ENCODE measurements around the gene XPNPEP3.

The XPNPEP3 gene

DNA sequence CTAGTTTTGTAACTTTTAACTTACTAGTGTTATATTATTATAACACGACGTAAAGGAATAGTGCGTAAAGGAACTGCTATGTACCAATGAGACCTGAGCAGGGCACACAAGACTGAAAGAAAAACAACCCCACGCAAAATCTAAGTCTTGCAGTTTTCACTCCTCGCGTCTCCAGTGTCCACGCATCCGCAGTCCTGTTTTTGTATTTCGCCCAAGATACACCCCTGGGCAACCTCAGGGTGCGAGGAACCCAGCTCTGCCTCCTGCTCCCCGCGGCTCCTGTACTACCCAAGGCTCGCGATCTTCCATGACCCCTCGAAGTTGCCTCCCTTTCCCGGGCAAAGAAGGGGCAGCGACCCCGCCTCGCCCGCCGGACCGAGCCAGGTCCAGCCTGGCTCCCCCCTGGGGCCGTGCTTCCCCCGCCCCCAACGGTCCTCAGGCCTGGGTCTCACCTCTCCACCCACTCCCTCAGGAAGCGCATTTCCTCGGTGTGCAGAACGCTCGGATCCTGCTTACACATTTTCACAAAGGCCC is 902 bp upstream of the XPNPEP3 start (continued):
- TF ChIP-seq, protein P1, sequence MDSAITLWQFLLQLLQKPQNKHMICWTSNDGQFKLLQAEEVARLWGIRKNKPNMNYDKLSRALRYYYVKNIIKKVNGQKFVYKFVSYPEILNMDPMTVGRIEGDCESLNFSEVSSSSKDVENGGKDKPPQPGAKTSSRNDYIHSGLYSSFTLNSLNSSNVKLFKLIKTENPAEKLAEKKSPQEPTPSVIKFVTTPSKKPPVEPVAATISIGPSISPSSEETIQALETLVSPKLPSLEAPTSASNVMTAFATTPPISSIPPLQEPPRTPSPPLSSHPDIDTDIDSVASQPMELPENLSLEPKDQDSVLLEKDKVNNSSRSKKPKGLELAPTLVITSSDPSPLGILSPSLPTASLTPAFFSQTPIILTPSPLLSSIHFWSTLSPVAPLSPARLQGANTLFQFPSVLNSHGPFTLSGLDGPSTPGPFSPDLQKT (IDR thresholded peaks at IDR 0.05; ENCODE audit: borderline replicate concordance, low read depth, low read length), result no peak
- TF ChIP-seq, protein P2, sequence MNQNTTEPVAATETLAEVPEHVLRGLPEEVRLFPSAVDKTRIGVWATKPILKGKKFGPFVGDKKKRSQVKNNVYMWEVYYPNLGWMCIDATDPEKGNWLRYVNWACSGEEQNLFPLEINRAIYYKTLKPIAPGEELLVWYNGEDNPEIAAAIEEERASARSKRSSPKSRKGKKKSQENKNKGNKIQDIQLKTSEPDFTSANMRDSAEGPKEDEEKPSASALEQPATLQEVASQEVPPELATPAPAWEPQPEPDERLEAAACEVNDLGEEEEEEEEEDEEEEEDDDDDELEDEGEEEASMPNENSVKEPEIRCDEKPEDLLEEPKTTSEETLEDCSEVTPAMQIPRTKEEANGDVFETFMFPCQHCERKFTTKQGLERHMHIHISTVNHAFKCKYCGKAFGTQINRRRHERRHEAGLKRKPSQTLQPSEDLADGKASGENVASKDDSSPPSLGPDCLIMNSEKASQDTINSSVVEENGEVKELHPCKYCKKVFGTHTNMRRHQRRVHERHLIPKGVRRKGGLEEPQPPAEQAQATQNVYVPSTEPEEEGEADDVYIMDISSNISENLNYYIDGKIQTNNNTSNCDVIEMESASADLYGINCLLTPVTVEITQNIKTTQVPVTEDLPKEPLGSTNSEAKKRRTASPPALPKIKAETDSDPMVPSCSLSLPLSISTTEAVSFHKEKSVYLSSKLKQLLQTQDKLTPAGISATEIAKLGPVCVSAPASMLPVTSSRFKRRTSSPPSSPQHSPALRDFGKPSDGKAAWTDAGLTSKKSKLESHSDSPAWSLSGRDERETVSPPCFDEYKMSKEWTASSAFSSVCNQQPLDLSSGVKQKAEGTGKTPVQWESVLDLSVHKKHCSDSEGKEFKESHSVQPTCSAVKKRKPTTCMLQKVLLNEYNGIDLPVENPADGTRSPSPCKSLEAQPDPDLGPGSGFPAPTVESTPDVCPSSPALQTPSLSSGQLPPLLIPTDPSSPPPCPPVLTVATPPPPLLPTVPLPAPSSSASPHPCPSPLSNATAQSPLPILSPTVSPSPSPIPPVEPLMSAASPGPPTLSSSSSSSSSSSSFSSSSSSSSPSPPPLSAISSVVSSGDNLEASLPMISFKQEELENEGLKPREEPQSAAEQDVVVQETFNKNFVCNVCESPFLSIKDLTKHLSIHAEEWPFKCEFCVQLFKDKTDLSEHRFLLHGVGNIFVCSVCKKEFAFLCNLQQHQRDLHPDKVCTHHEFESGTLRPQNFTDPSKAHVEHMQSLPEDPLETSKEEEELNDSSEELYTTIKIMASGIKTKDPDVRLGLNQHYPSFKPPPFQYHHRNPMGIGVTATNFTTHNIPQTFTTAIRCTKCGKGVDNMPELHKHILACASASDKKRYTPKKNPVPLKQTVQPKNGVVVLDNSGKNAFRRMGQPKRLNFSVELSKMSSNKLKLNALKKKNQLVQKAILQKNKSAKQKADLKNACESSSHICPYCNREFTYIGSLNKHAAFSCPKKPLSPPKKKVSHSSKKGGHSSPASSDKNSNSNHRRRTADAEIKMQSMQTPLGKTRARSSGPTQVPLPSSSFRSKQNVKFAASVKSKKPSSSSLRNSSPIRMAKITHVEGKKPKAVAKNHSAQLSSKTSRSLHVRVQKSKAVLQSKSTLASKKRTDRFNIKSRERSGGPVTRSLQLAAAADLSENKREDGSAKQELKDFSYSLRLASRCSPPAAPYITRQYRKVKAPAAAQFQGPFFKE (tag by site-specific recombination; IDR thresholded peaks at IDR 0.05; ENCODE audit: borderline replicate concordance), result peak; percentile 44; the same call in 1 of the 2 replicates
- TF ChIP-seq, protein P3, sequence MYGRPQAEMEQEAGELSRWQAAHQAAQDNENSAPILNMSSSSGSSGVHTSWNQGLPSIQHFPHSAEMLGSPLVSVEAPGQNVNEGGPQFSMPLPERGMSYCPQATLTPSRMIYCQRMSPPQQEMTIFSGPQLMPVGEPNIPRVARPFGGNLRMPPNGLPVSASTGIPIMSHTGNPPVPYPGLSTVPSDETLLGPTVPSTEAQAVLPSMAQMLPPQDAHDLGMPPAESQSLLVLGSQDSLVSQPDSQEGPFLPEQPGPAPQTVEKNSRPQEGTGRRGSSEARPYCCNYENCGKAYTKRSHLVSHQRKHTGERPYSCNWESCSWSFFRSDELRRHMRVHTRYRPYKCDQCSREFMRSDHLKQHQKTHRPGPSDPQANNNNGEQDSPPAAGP (tag by site-specific recombination; IDR thresholded peaks at IDR 0.05), result peak; percentile 11; the same call in 1 of the 2 replicates
- TF ChIP-seq ZNF707 (tag by site-specific recombination; IDR thresholded peaks at IDR 0.05) (no peak), ZNF202 (tag by site-specific recombination; IDR thresholded peaks at IDR 0.05; ENCODE audit: borderline replicate concordance) (no peak), ZNF529 (tag by site-specific recombination; IDR thresholded peaks at IDR 0.05; ENCODE audit: insufficient replicate concordance) (no peak), ZNF140 (tag by site-specific recombination; IDR thresholded peaks at IDR 0.05) (no peak), ZSCAN30 (tag by site-specific recombination; IDR thresholded peaks at IDR 0.05) (no peak), KLF1 (tag by site-specific recombination; IDR thresholded peaks at IDR 0.05) (no peak), ZFP3 (tag by site-specific recombination; IDR thresholded peaks at IDR 0.05; ENCODE audit: low read depth) (no peak), ZBTB17 (tag by site-specific recombination; IDR thresholded peaks at IDR 0.05) (no peak), ZNF221 (tag by site-specific recombination; IDR thresholded peaks at IDR 0.05; ENCODE audit: borderline replicate concordance) (no peak), ZNF629 (tag by site-specific recombination; IDR thresholded peaks at IDR 0.05) (no peak), ZNF623 (tag by site-specific recombination; IDR thresholded peaks at IDR 0.05) (no peak), WT1 (tag by site-specific recombination; IDR thresholded peaks at IDR 0.05) (no peak; the same call in 1 of the 2 replicates), ZNF423 (tag by site-specific recombination; IDR thresholded peaks at IDR 0.05) (no peak), ZNF239 (tag by site-specific recombination; IDR thresholded peaks at IDR 0.05) (no peak), ZBTB8A (tag by site-specific recombination; IDR thresholded peaks at IDR 0.05) (no peak), ZSCAN16 (tag by site-specific recombination; IDR thresholded peaks at IDR 0.05) (no peak)
- TF ChIP-seq, protein P4, sequence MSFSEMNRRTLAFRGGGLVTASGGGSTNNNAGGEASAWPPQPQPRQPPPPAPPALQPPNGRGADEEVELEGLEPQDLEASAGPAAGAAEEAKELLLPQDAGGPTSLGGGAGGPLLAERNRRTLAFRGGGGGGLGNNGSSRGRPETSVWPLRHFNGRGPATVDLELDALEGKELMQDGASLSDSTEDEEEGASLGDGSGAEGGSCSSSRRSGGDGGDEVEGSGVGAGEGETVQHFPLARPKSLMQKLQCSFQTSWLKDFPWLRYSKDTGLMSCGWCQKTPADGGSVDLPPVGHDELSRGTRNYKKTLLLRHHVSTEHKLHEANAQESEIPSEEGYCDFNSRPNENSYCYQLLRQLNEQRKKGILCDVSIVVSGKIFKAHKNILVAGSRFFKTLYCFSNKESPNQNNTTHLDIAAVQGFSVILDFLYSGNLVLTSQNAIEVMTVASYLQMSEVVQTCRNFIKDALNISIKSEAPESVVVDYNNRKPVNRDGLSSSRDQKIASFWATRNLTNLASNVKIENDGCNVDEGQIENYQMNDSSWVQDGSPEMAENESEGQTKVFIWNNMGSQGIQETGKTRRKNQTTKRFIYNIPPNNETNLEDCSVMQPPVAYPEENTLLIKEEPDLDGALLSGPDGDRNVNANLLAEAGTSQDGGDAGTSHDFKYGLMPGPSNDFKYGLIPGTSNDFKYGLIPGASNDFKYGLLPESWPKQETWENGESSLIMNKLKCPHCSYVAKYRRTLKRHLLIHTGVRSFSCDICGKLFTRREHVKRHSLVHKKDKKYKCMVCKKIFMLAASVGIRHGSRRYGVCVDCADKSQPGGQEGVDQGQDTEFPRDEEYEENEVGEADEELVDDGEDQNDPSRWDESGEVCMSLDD (tag by site-specific recombination; IDR thresholded peaks at IDR 0.05), result peak; percentile 85
- TF ChIP-seq, protein P5, sequence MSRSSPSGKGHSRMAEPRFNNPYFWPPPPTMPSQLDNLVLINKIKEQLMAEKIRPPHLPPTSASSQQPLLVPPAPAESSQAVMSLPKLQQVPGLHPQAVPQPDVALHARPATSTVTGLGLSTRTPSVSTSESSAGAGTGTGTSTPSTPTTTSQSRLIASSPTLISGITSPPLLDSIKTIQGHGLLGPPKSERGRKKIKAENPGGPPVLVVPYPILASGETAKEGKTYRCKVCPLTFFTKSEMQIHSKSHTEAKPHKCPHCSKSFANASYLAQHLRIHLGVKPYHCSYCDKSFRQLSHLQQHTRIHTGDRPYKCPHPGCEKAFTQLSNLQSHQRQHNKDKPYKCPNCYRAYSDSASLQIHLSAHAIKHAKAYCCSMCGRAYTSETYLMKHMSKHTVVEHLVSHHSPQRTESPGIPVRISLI (tag by site-specific recombination; IDR thresholded peaks at IDR 0.05), result no peak
- TF ChIP-seq, protein P6, sequence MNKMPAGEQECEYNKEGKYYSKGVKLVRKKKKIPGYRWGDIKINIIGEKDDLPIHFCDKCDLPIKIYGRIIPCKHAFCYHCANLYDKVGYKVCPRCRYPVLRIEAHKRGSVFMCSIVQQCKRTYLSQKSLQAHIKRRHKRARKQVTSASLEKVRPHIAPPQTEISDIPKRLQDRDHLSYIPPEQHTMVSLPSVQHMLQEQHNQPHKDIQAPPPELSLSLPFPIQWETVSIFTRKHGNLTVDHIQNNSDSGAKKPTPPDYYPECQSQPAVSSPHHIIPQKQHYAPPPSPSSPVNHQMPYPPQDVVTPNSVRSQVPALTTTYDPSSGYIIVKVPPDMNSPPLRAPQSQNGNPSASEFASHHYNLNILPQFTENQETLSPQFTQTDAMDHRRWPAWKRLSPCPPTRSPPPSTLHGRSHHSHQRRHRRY (tag by site-specific recombination; IDR thresholded peaks at IDR 0.05), result no peak
- TF ChIP-seq, protein P7, sequence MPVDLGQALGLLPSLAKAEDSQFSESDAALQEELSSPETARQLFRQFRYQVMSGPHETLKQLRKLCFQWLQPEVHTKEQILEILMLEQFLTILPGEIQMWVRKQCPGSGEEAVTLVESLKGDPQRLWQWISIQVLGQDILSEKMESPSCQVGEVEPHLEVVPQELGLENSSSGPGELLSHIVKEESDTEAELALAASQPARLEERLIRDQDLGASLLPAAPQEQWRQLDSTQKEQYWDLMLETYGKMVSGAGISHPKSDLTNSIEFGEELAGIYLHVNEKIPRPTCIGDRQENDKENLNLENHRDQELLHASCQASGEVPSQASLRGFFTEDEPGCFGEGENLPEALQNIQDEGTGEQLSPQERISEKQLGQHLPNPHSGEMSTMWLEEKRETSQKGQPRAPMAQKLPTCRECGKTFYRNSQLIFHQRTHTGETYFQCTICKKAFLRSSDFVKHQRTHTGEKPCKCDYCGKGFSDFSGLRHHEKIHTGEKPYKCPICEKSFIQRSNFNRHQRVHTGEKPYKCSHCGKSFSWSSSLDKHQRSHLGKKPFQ (tag by site-specific recombination; IDR thresholded peaks at IDR 0.05), result no peak
